Body of pancreas (tissue), 4 donors: ENCODE measurements around the gene TET2.

ENCODE experiments used
- POLR2A ChIP-seq, 3 donors: fragments of 450-650 bp; IDR thresholded peaks; one replicate each; pipeline ENCODE4 v1.6.1; 2016; ENCODE audit warnings: antibody characterized with exemption in 3 of 3, mild to moderate bottlenecking in 2 of 3
- TF ChIP-seq, protein P1 (sequence below), 7 experiments: fragments of 450-650 bp in 4 of 7; fragments of 200-600 bp in 3 of 7; sonication (generic) in 3 of 7; IDR thresholded peaks; one replicate each; pipeline ENCODE4 v1.5.1; 2016 to 2019; ENCODE audit warnings: antibody characterized with exemption in 7 of 7

DNA sequence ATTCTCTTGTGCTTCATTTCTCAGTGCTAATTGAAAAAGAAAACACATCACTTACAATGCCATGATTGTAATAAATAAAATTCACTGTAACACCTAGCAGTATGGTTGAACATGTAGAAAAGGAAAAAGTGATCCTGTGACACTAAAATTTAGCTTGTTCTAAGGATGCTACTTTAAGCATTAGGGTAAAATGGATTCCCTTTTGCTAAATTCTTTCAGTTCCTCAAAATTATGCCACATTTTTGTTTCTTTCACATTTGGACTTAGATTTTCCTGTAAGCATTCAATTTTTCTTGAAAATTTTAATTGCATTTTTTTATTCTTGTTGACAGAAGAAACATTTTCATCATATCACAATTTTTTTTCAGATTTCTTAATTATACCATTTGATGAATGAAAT, 19.4 kb downstream of the TET2 start:
- TF ChIP-seq, protein P1, sequence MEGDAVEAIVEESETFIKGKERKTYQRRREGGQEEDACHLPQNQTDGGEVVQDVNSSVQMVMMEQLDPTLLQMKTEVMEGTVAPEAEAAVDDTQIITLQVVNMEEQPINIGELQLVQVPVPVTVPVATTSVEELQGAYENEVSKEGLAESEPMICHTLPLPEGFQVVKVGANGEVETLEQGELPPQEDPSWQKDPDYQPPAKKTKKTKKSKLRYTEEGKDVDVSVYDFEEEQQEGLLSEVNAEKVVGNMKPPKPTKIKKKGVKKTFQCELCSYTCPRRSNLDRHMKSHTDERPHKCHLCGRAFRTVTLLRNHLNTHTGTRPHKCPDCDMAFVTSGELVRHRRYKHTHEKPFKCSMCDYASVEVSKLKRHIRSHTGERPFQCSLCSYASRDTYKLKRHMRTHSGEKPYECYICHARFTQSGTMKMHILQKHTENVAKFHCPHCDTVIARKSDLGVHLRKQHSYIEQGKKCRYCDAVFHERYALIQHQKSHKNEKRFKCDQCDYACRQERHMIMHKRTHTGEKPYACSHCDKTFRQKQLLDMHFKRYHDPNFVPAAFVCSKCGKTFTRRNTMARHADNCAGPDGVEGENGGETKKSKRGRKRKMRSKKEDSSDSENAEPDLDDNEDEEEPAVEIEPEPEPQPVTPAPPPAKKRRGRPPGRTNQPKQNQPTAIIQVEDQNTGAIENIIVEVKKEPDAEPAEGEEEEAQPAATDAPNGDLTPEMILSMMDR (IDR thresholded peaks at IDR 0.05): no peak
- no peak for TF ChIP-seq POLR2A (IDR thresholded peaks at IDR 0.05)
